Choroid plexus epithelial cell (primary cell): ENCODE results near the gene HIPK2.

Experiments used
- DNase-seq: peaks from one replicate; pipeline ENCODE4 v3.0.0-alpha.2; 2010; ENCODE audit warnings: low read depth
- H3K4me3 ChIP-seq: 2 replicates; pipeline ENCODE4 v1.5.1; 2011; ENCODE audit warnings: low read depth, mild to moderate bottlenecking, control low read depth, low read length, moderate library complexity
- TF ChIP-seq, protein P1 (sequence below): conservative IDR thresholded peaks from 2 replicates; pipeline ENCODE4 v1.5.1; 2011; ENCODE audit warnings: low read depth, mild to moderate bottlenecking, control low read depth, inconsistent platforms, low read length, moderate library complexity

HIPK2 gene

DNA sequence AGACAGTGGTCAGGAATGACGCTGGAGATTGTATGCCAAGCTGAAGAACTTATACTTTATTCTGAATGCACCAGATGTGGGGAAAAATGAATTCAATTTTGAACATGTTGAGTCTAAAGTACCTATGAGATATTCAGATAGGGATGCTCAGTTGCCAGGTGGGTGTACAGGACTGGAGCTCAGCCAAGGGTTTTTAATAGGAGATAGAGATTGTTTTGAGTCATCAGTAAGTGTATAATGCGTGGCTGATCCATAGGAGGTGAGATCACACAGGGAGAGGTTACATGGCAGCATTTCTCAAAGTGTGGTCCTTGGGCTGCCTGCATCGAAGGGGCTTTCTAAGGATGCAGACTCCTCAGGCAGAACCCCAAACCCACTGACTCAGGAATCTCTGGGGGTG, 6.8 kb upstream of the HIPK2 start:
- H3K4me3 ChIP-seq, result no peak overlapping the region
- DNase-seq, result no peak
- TF ChIP-seq, protein P1, sequence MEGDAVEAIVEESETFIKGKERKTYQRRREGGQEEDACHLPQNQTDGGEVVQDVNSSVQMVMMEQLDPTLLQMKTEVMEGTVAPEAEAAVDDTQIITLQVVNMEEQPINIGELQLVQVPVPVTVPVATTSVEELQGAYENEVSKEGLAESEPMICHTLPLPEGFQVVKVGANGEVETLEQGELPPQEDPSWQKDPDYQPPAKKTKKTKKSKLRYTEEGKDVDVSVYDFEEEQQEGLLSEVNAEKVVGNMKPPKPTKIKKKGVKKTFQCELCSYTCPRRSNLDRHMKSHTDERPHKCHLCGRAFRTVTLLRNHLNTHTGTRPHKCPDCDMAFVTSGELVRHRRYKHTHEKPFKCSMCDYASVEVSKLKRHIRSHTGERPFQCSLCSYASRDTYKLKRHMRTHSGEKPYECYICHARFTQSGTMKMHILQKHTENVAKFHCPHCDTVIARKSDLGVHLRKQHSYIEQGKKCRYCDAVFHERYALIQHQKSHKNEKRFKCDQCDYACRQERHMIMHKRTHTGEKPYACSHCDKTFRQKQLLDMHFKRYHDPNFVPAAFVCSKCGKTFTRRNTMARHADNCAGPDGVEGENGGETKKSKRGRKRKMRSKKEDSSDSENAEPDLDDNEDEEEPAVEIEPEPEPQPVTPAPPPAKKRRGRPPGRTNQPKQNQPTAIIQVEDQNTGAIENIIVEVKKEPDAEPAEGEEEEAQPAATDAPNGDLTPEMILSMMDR, result no peak

DNA sequence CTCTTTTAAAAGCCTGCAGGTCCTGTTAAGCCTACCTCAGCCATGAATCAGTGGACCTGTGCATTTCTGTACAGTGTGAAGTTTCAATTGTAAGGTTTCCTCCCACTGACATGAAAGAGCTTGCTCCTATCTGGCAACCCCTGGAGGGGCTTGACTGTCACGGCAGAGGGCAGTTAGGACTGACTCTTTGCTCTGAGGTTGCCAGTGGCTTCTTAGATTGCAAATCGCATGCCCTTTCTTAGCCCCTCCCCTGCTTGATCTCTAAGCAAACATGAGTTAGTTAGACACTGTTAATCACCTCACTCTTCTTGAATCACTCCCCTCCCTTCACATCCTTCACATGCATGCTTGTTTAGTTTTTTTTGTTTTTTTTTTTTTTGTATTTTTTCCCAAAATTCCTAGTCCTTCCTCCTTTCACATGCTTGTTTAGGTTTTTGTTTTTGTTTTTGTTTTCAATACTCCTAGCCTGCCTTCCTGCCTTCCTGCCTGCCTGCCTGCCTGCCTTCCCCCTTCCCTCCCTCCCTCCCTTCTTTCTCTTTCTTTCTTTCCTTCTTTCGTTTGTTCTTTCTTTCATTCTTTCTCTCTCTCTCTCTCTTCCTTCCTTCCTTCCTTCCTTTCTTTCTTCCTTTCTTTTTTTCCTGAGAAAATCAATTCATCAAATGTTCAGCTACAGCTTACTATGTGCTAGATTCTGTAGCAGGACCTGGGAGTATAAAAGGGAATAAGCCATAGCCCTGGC, 6.0 kb upstream of the HIPK2 start:
- no peak for DNase-seq
- TF ChIP-seq, protein P1, result no peak
- H3K4me3 ChIP-seq, result no peak overlapping the region

DNA sequence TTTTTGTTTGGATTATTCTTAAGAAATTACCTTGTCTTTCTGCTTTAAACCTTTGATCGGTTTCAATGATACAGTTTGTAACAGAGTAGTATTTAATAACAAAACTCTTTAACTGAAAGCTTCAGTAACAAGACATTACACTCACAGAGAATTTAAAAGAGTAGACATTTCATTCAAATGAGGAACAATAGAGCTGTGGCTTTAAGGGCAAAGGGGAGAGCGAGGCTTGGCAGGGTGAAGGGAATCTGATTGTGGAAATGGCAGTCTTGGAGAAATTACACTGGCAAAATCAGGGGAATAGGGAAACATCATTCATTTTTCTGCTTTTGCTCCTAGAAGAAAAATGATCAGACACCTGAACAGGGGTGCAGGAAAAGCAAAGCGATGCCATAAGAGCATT, 5.1 kb upstream of the HIPK2 start:
- H3K4me3 ChIP-seq, result no peak overlapping the region
- no peak for DNase-seq
- TF ChIP-seq, protein P1, result no peak

- no peak for DNase-seq
Observed at GRCh38 chr7:139777133-139777891, 486 bp downstream of the HIPK2 start.

DNA sequence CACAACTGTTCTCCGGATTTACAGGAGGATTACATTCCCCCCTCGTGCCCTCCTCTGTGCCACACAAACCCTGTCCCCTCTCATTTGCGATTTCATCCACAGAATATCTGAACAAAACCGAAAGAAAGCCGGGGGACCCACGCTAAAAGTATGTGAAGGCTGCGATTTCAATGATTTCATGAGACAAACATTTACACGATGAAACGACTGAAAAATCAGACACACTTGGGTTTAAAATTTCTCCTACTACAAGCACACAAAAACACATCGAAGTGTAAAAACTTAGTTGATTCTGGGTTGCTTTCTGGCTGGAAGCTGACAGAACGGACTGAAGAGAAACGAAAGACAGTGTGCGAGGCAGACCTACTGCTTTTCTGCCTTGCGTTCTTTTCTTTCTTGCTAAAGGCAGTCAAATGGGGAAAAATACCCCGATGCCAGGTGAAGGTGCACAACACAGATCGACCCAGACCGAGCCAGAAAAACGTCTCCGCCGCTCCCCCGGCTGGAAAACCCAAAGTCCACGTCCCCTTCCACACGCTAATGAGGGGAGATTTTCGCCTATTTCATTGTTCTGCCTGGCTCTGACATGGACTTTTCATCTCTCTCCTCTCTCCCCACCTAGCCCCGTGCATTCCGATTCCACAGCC, 1.2 kb downstream of the HIPK2 start:
- H3K4me3 ChIP-seq, result peak overlapping the region; percentile 81
- TF ChIP-seq, protein P1, result no peak
- peak; percentile 76 for DNase-seq

More at GRCh38 chr7:139777133-139777891, 486 bp downstream of the HIPK2 start:
- TF ChIP-seq, protein P1, result no peak
- H3K4me3 ChIP-seq, result peak overlapping the region; percentile 81

- TF ChIP-seq, protein P1, result peak; percentile 81
- H3K4me3 ChIP-seq, result peak overlapping the region; percentile 81
- DNase-seq, result peak; percentile 93
Observed at GRCh38 chr7:139775829-139776266, 1.9 kb downstream of the HIPK2 start.
